GM19452 (cell line): Measurements from ENCODE around the gene CHDH.

Experiments used
- ATAC-seq: cut with Tn5 transposase; IDR thresholded peaks from one replicate; pipeline ENCODE4 v1.9.1; 2021; ENCODE audit not compliant: unreplicated experiment

The CHDH gene

DNA sequence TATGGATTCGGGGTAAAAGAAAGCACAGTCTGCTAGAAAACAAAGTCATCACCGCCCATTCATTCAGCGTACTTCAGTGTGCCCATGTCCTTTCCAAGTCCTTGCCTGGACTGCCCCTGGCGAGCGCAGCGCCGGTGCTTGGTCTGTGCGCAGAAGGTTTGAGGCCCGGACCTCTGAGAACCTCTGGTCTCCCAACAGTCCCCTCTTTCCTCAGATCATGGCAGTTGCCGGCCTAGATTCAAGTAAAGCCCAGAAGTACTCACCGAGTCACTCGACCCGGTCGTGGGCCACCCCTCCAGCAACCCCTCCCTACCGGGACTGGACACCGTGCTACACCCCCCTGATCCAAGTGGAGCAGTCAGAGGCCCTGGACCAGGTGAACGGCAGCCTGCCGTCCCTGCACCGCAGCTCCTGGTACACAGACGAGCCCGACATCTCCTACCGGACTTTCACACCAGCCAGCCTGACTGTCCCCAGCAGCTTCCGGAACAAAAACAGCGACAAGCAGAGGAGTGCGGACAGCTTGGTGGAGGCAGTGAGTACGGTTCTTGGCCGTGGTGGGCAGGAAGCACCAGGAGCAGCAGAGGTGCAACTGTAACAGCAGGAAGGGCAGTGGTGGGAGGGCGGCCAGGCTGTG is 36.3 kb downstream of the CHDH start:
- ATAC-seq, result no peak

DNA sequence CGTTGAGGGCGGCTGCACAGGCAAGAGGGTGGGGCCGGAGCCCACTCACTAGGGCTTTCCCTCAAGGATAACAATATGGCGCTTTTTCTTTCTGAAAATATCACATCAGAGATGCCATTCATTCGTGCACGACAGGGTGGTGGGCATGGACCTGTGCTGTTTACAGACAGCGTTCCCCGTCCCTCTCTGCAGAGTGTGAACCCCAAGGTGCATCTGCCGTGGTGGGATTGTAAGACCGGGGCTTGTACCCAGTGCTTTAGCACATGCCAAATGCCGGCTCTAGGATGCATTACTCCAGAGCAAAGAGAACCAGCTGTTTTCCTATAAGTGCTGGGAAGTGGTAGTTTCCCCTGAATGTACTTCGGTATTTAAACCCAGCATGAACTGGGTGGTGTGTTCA is 37.0 kb downstream of the CHDH start:
- ATAC-seq, result no peak

DNA sequence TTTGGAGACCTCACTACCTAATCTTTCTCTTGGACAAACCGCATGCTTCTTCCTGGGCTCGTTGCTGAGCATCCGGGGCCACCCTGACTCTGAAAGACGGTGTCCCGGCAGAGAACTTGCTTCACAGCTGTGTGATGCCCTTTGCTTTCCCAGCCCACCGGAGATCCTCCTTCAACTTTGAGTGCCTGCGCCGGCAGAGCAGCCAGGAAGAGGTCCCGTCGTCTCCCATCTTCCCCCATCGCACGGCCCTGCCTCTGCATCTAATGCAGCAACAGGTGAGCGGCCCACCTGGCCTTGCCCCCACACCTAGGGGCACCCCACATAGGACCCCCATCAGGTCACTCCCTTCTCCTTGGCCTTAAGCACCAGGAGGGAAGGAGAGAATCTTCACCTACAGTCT is 37.7 kb downstream of the CHDH start:
- no peak for ATAC-seq

DNA sequence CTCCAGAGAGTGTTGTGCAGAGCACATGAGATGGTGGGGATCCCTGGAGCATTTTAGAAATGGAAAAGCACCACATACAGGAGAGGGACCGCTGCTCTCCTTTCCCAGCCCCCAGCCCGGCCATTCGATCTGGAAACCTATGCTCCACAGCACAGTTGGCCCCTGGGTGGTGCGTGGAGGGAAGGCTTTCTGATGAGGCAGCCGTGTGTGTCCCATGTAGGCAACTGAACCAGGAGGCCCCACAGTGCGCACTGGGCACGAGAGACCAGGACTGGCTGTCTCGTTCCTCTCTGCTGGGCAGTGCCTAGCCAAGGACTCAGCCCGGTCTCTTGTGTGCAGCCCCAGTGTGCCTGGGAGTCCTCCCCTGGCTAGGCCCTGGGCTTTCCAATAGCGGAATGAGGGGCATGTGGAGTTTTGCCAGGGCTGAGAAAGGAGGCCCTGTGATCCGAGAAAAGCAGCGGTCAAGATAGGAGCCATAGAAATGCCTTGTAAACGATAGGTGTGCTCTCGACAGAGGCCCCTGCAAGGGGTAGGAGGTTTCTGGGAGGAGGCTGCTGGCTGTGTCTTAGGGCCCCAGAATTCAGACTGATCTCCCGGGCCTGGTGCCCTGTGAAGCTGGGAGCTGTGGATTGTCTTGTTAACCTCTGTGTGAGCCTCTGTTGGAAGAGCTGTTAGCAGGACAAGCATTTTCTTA is 39.0 kb downstream of the CHDH start:
- ATAC-seq, result no peak

DNA sequence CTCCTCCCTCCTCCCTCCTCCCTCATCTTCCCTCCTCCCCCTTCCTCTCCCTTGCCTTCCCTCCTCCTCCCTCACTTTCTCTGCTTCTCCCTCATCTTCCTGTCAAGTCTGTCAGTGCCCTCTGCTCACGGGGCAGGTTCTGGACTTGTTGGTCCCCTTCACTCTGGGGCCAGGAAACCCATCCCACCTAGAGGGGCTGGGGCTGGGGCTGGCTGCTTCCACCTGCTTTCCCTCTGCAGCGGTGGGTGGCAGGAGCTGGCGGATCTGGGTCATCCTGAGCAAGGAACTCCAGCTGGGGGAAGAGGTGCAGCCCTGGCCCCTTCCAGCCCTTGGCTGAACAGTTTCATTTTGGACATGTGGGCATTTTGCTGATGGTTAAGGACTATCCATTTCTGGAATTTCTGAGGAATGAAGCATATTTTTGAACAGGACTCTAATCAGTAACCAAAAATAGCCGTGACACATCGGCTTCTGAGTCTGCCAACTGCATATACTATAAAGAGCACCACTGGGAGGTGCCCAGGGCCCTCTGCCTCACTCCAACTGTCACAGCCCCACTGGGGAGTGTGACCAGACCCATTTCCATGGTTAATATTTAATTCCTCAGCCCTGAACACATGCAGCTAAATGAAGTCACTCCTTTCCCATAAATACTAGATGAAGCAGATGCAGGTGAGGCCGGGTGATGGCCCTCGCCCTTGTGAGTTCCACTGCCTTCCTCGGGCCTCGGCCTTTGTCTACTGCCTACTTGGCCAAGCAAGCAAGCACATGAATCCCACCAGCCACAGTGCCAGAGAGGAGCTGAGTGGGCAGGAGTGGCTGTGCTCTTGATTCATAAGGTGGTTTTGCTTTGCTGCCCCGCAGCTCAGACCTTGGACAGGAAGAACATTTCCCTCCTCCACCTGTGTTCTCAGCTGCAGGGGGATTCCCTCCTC is 39.8 kb downstream of the CHDH start:
- ATAC-seq, result no peak

DNA sequence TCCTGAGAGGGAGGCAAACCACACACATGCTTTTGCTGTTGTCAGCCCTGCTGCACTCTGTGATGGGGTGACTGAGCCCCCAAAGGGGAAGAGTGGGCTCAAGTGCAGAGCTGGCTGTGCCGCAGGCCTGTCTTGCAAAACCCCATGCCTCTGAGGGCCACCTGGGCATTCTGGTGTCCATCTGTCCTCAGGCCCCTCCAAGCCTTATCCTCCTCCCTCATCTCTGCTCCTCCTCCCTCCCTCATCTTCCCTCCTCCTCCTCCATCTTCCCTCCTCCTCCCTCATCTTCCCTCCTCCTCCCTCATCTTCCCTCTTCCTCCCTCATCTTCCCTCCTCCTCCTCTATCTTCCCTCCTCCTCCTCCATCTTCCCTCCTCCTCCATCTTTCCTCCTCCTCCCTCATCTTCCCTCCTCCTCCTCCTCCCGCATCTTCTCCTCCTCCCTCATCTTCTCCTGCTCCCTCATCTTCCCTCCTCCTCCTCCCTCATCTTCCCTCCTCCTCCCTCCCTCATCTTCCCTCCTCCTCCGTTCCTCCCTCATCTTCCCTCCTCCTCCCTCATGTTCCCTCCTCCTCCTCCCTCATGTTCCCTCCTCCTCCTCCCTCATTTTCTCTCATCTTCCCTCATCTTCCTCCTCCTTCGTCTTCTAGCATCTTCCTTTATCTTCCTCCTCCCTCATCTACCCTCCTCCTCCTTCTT is 40.6 kb downstream of the CHDH start:
- no peak for ATAC-seq

DNA sequence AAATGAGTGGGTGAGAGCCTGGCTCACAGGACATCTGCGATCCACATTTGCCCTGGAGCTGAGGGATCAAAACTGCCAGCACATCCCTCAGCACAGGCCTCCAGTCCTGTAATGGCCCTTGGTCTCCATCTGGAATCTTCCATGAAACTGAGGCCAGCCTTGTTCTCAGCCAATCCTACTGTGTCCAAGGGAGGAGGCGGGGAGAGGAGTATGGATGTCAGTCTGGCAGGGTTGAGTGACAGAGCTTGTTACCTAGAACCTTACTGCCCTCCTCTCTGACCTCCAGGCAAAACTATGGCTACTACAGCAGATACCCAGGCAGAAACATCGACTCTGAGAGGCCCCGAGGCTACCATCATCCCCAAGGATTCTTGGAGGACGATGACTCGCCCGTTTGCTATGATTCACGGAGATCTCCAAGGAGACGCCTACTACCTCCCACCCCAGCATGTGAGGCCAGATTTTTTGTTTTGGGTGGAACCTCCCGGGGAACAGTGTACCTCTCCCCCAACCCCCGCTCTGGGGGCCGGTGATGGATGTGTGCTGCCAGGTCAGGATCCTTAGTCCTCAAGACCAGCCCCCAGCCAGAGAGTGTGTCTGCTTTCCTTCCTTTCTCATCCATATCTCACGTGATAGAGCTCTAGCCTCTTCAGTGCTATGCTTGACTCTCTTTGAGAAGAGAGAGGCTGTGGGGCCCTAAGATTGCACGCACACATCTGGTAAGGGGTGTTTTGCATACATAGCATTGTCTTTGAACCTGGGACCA is 41.3 kb downstream of the CHDH start:
- no peak for ATAC-seq

DNA sequence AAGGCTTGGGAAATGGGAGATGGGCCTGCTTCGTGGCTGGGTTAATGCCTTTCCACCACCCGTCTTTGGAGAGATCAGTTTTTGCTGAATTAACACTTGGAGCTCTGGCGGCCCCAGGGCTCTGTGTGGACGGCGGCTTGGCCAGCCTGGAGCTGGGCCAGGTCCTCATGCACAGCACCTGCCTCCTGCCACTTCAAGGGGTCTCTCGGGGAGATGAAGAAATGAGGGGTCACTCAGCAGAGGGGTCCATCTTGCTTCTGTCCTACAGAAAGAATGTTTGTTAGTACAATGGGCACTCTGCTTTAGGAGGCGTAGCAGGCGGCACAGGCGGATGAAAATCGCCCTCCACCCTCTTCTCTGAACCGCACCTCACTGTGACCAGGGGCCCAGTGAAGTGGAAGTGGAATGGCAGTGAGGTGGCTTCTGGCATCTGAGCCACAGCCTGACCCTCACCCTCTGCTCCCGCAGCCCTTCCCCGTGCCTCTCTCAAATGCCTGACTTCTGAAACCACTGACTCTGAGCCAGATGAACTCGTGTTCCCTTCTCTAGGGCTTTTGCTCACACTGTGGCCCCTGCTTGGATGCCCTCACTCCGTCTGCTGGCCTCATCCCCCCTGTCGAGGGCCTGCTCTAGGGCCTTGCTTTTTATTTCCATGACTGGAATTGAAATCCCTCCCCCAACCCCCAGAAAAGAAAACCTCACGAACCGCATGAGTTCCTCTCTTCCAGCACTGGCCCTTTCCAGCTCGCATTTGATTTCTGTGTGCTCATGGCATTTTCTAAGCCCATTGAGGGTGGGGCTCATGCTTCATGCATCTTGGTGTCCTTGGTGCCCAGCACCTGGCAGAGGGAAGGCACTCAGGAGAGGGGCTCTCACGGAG is 42.2 kb downstream of the CHDH start:
- ATAC-seq, result no peak

DNA sequence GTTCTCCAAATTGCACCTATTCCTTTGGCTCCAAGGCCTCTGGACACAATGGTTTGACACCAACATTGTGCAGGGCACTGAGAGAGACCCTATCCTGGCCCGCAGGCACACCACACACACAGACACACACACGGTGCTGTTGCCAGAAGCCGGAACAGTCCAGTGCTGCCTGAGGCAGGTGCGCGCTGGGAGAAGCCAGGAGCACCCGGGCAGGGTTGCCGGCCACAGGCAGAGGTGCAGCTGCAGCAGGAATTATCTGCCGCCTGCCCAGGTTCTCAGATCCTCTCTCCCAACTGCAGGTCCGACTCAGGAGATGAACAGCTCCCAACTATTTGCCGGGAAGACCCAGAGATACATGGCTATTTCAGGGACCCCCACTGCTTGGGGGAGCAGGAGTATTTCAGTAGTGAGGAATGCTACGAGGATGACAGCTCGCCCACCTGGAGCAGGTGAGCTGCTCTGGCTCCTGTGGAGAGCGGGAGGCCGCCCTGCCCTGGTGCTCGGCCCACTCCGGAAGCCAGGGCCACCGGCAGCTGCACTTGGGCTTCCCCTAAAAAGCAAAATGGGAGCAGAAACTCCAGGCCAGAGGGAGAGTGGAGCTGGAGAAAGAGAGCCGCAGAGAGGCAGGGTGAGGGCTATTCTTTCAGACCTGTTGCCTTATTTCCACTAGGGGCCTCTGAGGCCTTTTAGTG is 42.9 kb downstream of the CHDH start:
- ATAC-seq, result no peak

DNA sequence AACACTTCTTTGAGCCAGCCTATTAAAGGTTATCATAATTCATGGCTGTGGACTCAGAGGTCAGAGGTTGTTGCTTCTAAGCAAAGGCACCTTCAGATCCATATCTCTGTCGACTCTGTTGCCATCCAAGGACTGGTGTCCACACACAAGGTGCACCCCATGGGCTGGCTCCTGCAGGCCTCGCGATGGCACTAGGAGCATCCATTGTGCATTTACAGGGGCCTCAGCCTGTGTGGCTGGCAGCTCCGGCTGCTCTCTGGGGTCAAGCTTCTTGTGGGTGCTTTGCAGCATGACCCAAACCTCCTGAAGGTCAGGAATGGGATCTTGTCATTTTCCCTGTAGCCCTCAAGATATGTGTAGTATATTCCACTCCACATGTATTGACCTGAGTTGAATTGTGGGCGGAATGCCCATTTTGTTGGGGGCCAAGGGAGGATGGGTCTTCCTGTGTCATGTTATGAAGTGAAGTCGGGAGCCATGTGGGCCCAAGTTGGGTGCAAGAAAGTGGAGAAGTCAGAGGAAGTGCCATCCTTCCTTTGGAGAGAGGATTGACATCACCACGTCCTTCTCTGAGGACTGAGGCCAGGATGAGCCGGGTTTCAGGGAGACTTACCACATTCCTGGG is 43.9 kb downstream of the CHDH start:
- no peak for ATAC-seq

DNA sequence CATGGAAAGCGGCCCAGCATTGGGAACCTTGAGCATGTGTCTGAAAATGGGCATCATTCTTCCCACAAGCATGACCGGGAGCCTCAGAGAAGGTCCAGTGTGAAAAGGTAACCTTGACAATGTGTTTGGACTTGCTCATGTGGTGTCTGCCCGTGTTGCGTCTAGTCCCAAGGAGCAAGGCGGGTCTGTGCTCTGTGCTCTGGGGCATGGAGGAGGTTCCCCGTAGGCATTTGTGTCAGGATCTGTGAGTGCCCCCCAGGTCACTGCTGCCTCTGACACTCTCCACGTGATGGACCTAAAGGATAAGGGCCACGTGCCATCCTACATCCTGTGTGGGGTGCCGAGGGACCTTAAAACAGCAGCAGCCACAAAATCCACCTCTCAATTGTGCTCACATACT is 44.9 kb downstream of the CHDH start:
- ATAC-seq, result no peak

DNA sequence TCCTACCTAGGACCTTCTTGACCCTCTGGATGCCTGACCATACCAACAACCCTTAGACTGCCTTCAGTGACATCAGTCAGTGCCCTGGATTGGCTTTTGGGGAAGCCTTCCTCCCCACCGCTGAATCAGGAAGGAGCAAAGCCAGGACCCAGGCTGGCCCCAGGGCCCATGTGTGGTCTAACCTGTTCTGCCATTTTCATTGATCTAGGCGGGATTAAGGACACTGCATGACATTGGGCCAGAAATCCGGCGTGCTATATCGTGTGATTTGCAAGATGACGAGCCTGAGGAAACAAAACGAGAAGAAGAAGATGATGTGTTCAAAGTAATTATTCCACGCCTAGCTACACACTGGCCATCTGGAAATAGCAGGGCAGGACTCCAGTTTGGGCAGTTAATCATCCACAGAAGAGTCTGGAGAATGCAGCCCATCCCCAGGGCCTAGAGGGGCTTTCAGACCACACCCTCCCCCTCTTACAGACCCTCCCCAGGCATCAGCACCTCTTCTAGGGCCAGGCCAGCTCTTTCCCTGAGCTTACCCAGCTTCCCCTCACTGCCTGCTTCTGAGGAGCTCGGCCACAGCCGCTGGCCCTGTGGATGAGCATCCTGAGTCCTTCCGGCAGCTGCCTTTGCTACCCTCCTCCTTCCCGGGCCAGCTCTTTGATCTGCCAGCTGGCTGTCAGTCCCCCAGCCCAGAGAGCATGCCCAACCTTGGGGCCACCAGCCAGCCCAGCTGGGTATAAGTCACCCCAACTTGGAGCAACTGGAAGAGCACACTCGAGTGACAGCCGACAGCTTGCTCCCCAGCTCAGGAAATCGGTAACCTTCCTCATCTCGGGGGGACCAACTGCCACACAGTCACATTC is 45.9 kb downstream of the CHDH start:
- no peak for ATAC-seq

DNA sequence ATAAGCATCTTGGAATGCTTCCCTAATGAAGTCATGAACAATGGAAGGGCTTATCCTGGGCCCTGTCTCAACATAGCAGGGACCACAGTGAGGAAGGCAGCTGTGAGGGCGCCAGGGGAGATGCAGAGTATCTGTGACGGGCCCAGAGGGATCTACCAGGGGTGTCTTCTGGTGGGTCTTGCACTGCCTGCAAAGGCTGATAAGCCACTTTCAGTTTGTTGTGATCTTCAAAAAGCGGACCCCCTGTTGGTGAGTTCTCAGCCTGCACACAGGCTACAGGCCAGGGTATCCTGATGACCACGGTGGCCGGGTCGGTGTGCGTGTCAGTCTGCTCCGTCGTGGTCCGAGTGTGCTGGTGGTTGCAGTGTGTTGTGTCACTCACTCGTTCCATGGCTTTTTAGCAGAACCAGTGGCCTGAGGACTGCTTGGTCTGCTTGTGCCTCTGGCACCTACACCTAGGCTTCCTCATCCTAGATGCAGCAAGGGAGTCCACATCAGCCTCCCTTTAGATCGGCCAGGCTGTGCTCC is 46.8 kb downstream of the CHDH start:
- ATAC-seq, result no peak

DNA sequence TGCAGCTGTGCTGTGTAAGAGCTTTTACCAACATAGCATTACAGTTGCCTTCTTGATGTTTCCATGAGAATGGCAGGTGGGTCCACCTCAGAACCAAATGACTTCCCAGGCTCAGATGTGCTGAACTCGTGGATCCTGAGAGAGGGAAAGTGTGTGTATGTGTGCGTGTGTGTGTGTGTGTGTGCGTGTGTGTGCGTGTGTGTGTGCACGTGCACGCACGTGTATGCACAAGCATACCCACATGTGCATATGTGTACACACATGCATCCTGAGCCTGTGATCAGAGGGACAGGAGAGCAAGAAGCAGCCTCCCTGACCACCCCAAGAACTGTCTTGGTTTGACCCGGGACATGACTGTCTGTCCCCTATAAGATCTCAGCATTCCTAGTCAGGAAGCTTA is 48.1 kb downstream of the CHDH start:
- ATAC-seq, result no peak

DNA sequence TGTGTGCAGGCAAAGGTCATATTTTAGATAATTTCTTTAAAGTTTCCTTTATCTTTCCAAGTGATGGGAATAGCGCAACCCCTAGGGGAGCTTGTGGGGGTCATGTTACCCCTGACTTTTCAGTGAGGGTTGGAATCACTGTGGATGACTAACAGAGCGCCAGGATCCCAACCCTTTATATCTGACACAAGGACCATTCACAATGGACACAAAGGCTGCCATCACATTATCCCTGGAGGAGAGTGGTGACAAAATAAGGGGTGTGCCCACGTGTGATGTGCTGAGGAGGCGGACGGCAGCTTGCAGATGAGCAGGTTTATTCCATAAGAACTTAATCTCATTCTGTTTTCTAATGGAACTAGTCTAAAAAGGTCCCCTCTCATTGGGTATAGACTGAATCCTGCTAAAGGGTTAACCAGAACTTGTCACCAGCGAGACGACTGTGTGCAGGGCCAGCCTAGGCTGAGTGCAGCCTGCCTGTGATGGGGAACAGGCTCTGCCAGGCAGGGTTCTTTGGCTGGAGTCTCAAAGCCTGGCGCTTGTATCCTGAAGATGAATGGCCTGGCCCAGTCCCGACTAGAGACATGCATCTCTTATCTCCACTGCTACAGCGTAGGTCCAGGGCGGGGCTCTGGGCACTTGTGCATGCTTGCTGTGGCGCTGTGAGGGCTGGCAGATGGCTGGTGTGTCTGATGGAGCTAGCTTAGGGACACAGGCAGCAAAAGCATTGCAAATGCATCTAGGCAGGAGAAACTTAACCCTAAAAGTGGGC is 50.2 kb downstream of the CHDH start:
- ATAC-seq, result no peak

DNA sequence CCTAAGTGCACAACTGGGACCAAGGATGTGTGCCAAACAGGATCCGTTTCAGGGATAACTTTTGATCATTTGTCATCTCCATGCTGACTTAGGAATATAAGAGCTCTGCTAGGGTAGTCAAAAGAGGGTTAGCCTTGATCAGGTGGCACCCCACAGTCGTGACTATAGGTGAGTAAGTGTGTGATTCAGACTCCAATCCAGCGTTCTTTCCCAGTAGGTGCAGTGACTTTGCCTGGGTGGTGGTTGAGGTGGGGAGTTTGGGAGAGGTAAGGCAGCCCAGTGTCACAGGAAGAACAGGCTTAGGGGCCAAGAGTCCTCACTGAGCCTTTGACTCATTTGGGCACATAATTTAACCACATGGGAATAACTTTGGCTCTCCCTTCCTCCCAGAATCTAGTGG is 51.0 kb downstream of the CHDH start:
- no peak for ATAC-seq

DNA sequence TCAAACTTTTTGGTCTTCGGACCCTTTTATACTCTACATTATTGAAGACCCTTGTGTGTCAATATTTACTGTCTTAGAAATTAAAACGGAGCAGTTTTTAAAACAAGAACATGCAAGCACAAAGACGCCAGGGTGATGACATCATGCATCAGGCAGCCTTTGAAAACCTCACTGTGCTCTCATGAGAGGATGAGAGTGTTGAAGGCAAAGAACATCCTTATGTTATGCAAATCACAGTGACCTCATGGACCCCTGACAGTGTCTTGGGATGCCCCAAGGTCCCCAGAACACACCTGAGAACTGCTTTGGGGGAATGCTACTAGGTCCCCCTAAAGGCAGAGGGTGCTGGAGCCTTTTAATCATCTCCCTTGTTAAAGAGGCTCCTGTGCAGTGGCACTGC is 51.6 kb downstream of the CHDH start:
- no peak for ATAC-seq
